ENCODE results near the gene HES7.

GRCh38 chr17:8150194-8151119 lies 26.6 kb upstream of the HES7 start:
- TF ChIP-seq, protein P1, sequence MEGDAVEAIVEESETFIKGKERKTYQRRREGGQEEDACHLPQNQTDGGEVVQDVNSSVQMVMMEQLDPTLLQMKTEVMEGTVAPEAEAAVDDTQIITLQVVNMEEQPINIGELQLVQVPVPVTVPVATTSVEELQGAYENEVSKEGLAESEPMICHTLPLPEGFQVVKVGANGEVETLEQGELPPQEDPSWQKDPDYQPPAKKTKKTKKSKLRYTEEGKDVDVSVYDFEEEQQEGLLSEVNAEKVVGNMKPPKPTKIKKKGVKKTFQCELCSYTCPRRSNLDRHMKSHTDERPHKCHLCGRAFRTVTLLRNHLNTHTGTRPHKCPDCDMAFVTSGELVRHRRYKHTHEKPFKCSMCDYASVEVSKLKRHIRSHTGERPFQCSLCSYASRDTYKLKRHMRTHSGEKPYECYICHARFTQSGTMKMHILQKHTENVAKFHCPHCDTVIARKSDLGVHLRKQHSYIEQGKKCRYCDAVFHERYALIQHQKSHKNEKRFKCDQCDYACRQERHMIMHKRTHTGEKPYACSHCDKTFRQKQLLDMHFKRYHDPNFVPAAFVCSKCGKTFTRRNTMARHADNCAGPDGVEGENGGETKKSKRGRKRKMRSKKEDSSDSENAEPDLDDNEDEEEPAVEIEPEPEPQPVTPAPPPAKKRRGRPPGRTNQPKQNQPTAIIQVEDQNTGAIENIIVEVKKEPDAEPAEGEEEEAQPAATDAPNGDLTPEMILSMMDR (IDR thresholded peaks at IDR 0.05; ENCODE audit: low read length), result no peak
- TF ChIP-seq EZH2 (optimal IDR thresholded peaks at IDR 0.05; ENCODE audit: low read depth, low read length) (no peak), EZH2phosphoT487 (IDR thresholded peaks at IDR 0.05; ENCODE audit: low read length) (no peak)

Measured in MM.1S (cell line).